HCT116 (cell line): ENCODE measurements around the gene ICAM4. TPM values are rescaled to one million over a fixed set of nuclear protein-coding genes. Genes with fewer than 3 reads are reported as not detected.

Source experiments
- ATAC-seq: fragments of 200-7000 bp; cut with Tn5 transposase; 2 replicates; pipeline ENCODE4 v1.9.1; 2020; ENCODE audit warnings: mild to moderate bottlenecking, moderate library complexity
- BruUV-seq: library from RNA; stranded (reverse); fragments of 400-500 nt; replicated peaks from 2 replicates; lab custom pipeline; 2021; lab: Mats Ljungman, UMichigan
- CTCF ChIA-PET: fragments of 300-600 bp; sonication (Branson Sonifier 250); formaldehyde crosslinking; loops from one replicate; lab custom pipeline; 2021; ENCODE audit warnings: antibody characterized with exemption; lab: Charles Lee
- POLR2A ChIA-PET: fragments of 300-600, 350-600 bp; sonication (Branson Sonifier 250); formaldehyde crosslinking; loops from one replicate; lab custom pipeline; 2021; ENCODE audit warnings: antibody characterized with exemption; lab: Charles Lee
- RAD21 ChIA-PET, 2 experiments: fragments of 300-600 bp; sonication (Branson Sonifier 250); formaldehyde crosslinking; loops; one replicate each; lab custom pipeline; 2023; ENCODE audit warnings: low total read pairs in 2 of 2; ENCODE audit not compliant: uncharacterized antibody in 2 of 2, unreplicated experiment in 2 of 2, low non-redundant PET in 1 of 2; lab: Charles Lee
- DNase-seq: peaks from one replicate; pipeline ENCODE4 v3.0.0-alpha.2; 2010; ENCODE audit warnings: low read depth, low spot score
- H2AFZ ChIP-seq: fragments of 200-600 bp; shearing (Covaris generic), sonication (generic); 2 replicates; pipeline ENCODE4 v1.6.1; 2017; ENCODE audit warnings: low read depth, mixed run types, mixed read lengths, antibody characterized with exemption, low read length; ENCODE audit not compliant: poor library complexity, severe bottlenecking
- H3K27ac ChIP-seq: 2 replicates; pipeline ENCODE4 v1.5.1; 2012; ENCODE audit warnings: low read depth, low read length
- H3K27me3 ChIP-seq: fragments of 200-600 bp; sonication (generic); 2 replicates; pipeline ENCODE4 v1.6.1; 2016; ENCODE audit warnings: mixed run types, low read length, mixed read lengths; ENCODE audit not compliant: insufficient read depth
- H3K36me3 ChIP-seq, 2 experiments: fragments of 200-500 bp in 1 of 2; fragments of 200-600 bp in 1 of 2; sonication (Bioruptor generic) in 1 of 2; sonication (generic) in 1 of 2; 2 replicates each; pipeline versions ENCODE4 v1.5.1 to v1.6.1; 2014 to 2016; ENCODE audit warnings: low read length in 2 of 2, inconsistent platforms in 1 of 2, mixed read lengths in 1 of 2, mixed run types in 1 of 2; ENCODE audit not compliant: insufficient read depth in 2 of 2, control insufficient read depth in 1 of 2
- H3K4me1 ChIP-seq, 2 experiments: fragments of 200-600 bp in 1 of 2; sonication (generic) in 1 of 2; 2 replicates each; pipeline versions ENCODE4 v1.5.1 to v1.6.1; 2012 to 2017; ENCODE audit warnings: low read length in 2 of 2, inconsistent platforms in 1 of 2, mild to moderate bottlenecking in 1 of 2, mixed read lengths in 1 of 2, mixed run types in 1 of 2, moderate library complexity in 1 of 2; ENCODE audit not compliant: insufficient read depth in 2 of 2, control insufficient read depth in 1 of 2
- H3K4me2 ChIP-seq: fragments of 200-600 bp; sonication (generic); 2 replicates; pipeline ENCODE4 v1.6.1; 2017; ENCODE audit warnings: mixed run types, low read length, mixed read lengths
- H3K4me3 ChIP-seq, 2 experiments: fragments of 200-600 bp in 1 of 2; sonication (generic) in 1 of 2; replicated peaks in 1 of 2; 2 replicates each; pipeline ENCODE4 v1.5.1; 2011 to 2016; ENCODE audit warnings: low read length in 2 of 2, control low read depth in 1 of 2, low read depth in 1 of 2, mild to moderate bottlenecking in 1 of 2, mixed read lengths in 1 of 2, mixed run types in 1 of 2
- H3K79me2 ChIP-seq: fragments of 200-600 bp; sonication (generic); 2 replicates; pipeline ENCODE4 v1.6.1; 2017; ENCODE audit warnings: mild to moderate bottlenecking, mixed run types, low read length, moderate library complexity, mixed read lengths; ENCODE audit not compliant: insufficient read depth
- H3K9ac ChIP-seq: fragments of 200-600 bp; sonication (generic); 2 replicates; pipeline ENCODE4 v1.6.1; 2016; ENCODE audit warnings: low read length, mixed read lengths
- H3K9me2 ChIP-seq: fragments of 200-600 bp; sonication (generic), shearing (Covaris generic); 2 replicates; pipeline ENCODE4 v1.6.1; 2017; ENCODE audit warnings: mixed run types, mild to moderate bottlenecking, moderate library complexity; ENCODE audit not compliant: insufficient read depth
- H3K9me3 ChIP-seq, 2 experiments: fragments of 200-500 bp in 1 of 2; fragments of 200-600 bp in 1 of 2; sonication (Bioruptor generic) in 1 of 2; sonication (generic) in 1 of 2; 2 replicates each; pipeline ENCODE4 v1.6.1; 2014 to 2017; ENCODE audit warnings: low read length in 2 of 2, mixed read lengths in 2 of 2, inconsistent platforms in 1 of 2, low read depth in 1 of 2, mild to moderate bottlenecking in 1 of 2, mixed run types in 1 of 2, moderate library complexity in 1 of 2; ENCODE audit not compliant: control insufficient read depth in 1 of 2, insufficient read depth in 1 of 2
- H4K20me1 ChIP-seq: fragments of 200-600 bp; sonication (generic), shearing (Covaris generic); 2 replicates; pipeline ENCODE4 v1.6.1; 2017; ENCODE audit warnings: mixed run types, mild to moderate bottlenecking, moderate library complexity; ENCODE audit not compliant: insufficient read depth
- ATF3 ChIP-seq: IDR thresholded peaks from 2 replicates; pipeline ENCODE4 v1.6.1; 2012
- CEBPB ChIP-seq: IDR thresholded peaks from 2 replicates; pipeline ENCODE4 v1.6.1; 2012; ENCODE audit warnings: low read depth
- MAX ChIP-seq: IDR thresholded peaks from 2 replicates; pipeline ENCODE4 v1.6.1; 2012
- TCF7L2 ChIP-seq: IDR thresholded peaks from 2 replicates; pipeline ENCODE4 v1.7.0; 2011; ENCODE audit warnings: borderline replicate concordance, inconsistent platforms; ENCODE audit not compliant: insufficient read depth, insufficient read length; ENCODE audit errors: extremely low read depth
- ZFX ChIP-seq: fragments of 450-650 bp; IDR thresholded peaks from 2 replicates; pipeline ENCODE4 v1.6.1; 2017
- intact Hi-C: fragments of 100-400 bp; cut with micrococcal nuclease; formaldehyde crosslinking; loops from 2 replicates; pipeline ENCODE4 v1.10.0; 2022
- total RNA-seq: library from RNA; stranded (reverse); gene quantifications from one replicate; pipeline ENCODE4 v1.2.1, GENCODE V29; 2021; ENCODE audit not compliant: unreplicated experiment

Gene ICAM4
- total RNA-seq, 1 experiment from 2014 or later, result not detected

GRCh38 chr19:10315335-10316214, 28.8 kb downstream of the ICAM4 start, which contains the start of gene FDX2 (continued):
- peak; percentile 97 for TF ChIP-seq MAX
- no peak for TF ChIP-seq CEBPB
- no peak for TF ChIP-seq TCF7L2
- TF ChIP-seq ZFX, result peak; percentile 51; the same call in 1 of the 2 replicates

- Histone ChIP-seq H3K36me3 (peaks cover 12 to 14% of the 10 kb centered on the region in 2 experiments; a peak in 3 of 4 replicates), H3K4me1 (peaks cover 4 to 21% of the 10 kb centered on the region in 2 experiments; a peak in 3 of 4 replicates), H3K9ac (peak overlapping the region; percentile 82), H4K20me1 (no peaks in the 10 kb centered on the region), H3K9me3 (no peaks in the 10 kb centered on the region), H3K27me3 (no peaks in the 10 kb centered on the region), H2AFZ (no peak overlapping the region), H3K4me3 (peak overlapping the region; percentile 89 to 98), H3K4me2 (peak overlapping the region; percentile 96), H3K79me2 (0 out of 2 replicates have a peak, but pooled peaks cover 4% of the 10 kb centered on the region), H3K27ac (peak overlapping the region; percentile 80), H3K9me2 (no peaks in the 10 kb centered on the region)
- ATAC-seq (no peak; the same call in 1 of the 2 replicates), DNase-seq (no peak)
- POLR2A ChIA-PET, result no interaction called here
- CTCF ChIA-PET, result no interaction called here
- TSS peak; percentile 33 for BruUV-seq
- intact Hi-C loops, result no loop called here
- no peak for TF ChIP-seq ATF3
- RAD21 ChIA-PET, result no interaction called here
Observed at GRCh38 chr19:10316229-10317044, 29.7 kb downstream of the ICAM4 start.
